ENCODE data around the gene GRIP2.

GRIP2 gene

GRCh38 chr3:14503033-14503705, 37.0 kb downstream of the GRIP2 start:
- TF ChIP-seq CTCF (IDR thresholded peaks at IDR 0.05; ENCODE audit: low read length): no peak
- no peak for TF ChIP-seq EZH2phosphoT487 (IDR thresholded peaks at IDR 0.05; ENCODE audit: low read length)
- no peak for TF ChIP-seq EZH2 (optimal IDR thresholded peaks at IDR 0.05; ENCODE audit: low read depth, low read length)
- H3K9me2 ChIP-seq (replicated peaks; ENCODE audit: insufficient read depth, low read length): no peaks in the 10 kb centered on the region
- H3K9ac ChIP-seq (ENCODE audit: low read length): no peak overlapping the region
- DNase-seq: no peak
- H3K9me3 ChIP-seq (replicated peaks; ENCODE audit: insufficient read depth, low read length): no peaks in the 10 kb centered on the region
- no peak overlapping the region for H3K4me2 ChIP-seq (ENCODE audit: low read depth, low read length)
- peaks cover 34% of the 10 kb centered on the region for H3K27me3 ChIP-seq (replicated peaks; ENCODE audit: insufficient read depth, low read length)
- no peaks in the 10 kb centered on the region for H3K4me1 ChIP-seq (ENCODE audit: low read length)
- no peak overlapping the region for H3K27ac ChIP-seq (ENCODE audit: low read length)
- no peak overlapping the region for H3K4me3 ChIP-seq (ENCODE audit: low read length)
- no peaks in the 10 kb centered on the region for H3F3A ChIP-seq (ENCODE audit: insufficient read depth, low read length)
- no peaks in the 10 kb centered on the region for H3K36me3 ChIP-seq (replicated peaks; ENCODE audit: insufficient read depth, low read length)
- H4K20me1 ChIP-seq (ENCODE audit: insufficient read depth, low read length): no peaks in the 10 kb centered on the region
- H2AFZ ChIP-seq (ENCODE audit: low read length): no peak overlapping the region
- H3K79me2 ChIP-seq (ENCODE audit: low read length): no peaks in the 10 kb centered on the region

- no peak overlapping the region for H3K4me2 ChIP-seq (ENCODE audit: low read depth, low read length)
- H3K36me3 ChIP-seq (replicated peaks; ENCODE audit: insufficient read depth, low read length): no peaks in the 10 kb centered on the region
- no peaks in the 10 kb centered on the region for H4K20me1 ChIP-seq (ENCODE audit: insufficient read depth, low read length)
- peaks cover 34% of the 10 kb centered on the region for H3K27me3 ChIP-seq (replicated peaks; ENCODE audit: insufficient read depth, low read length)
- H2AFZ ChIP-seq (ENCODE audit: low read length): no peak overlapping the region
- no peak overlapping the region for H3K9ac ChIP-seq (ENCODE audit: low read length)
- no peak overlapping the region for H3K27ac ChIP-seq (ENCODE audit: low read length)
- no peaks in the 10 kb centered on the region for H3K4me1 ChIP-seq (ENCODE audit: low read length)
- H3K9me2 ChIP-seq (replicated peaks; ENCODE audit: insufficient read depth, low read length): no peaks in the 10 kb centered on the region
- no peaks in the 10 kb centered on the region for H3K9me3 ChIP-seq (replicated peaks; ENCODE audit: insufficient read depth, low read length)
- no peaks in the 10 kb centered on the region for H3K79me2 ChIP-seq (ENCODE audit: low read length)
- DNase-seq: no peak
- no peak overlapping the region for H3K4me3 ChIP-seq (ENCODE audit: low read length)
- H3F3A ChIP-seq (ENCODE audit: insufficient read depth, low read length): no peaks in the 10 kb centered on the region
- TF ChIP-seq EZH2 (optimal IDR thresholded peaks at IDR 0.05; ENCODE audit: low read depth, low read length) (no peak), CTCF (IDR thresholded peaks at IDR 0.05; ENCODE audit: low read length) (no peak), EZH2phosphoT487 (IDR thresholded peaks at IDR 0.05; ENCODE audit: low read length) (no peak)
Measured at GRCh38 chr3:14502472-14502871, 37.7 kb downstream of the GRIP2 start.

- Histone ChIP-seq H3F3A (ENCODE audit: insufficient read depth, low read length) (no peaks in the 10 kb centered on the region), H3K4me2 (ENCODE audit: low read depth, low read length) (no peak overlapping the region), H3K4me1 (ENCODE audit: low read length) (no peaks in the 10 kb centered on the region), H3K9ac (ENCODE audit: low read length) (no peak overlapping the region), H2AFZ (ENCODE audit: low read length) (no peak overlapping the region), H3K27ac (ENCODE audit: low read length) (no peak overlapping the region), H4K20me1 (ENCODE audit: insufficient read depth, low read length) (no peaks in the 10 kb centered on the region), H3K4me3 (ENCODE audit: low read length) (no peak overlapping the region), H3K79me2 (ENCODE audit: low read length) (no peaks in the 10 kb centered on the region), H3K36me3 (replicated peaks; ENCODE audit: insufficient read depth, low read length) (no peaks in the 10 kb centered on the region), H3K9me2 (replicated peaks; ENCODE audit: insufficient read depth, low read length) (no peaks in the 10 kb centered on the region), H3K27me3 (replicated peaks; ENCODE audit: insufficient read depth, low read length) (no peaks in the 10 kb centered on the region; the same call in 1 of the 2 replicates), H3K9me3 (replicated peaks; ENCODE audit: insufficient read depth, low read length) (no peaks in the 10 kb centered on the region)
- no peak for TF ChIP-seq EZH2 (optimal IDR thresholded peaks at IDR 0.05; ENCODE audit: low read depth, low read length)
- no peak for TF ChIP-seq EZH2phosphoT487 (IDR thresholded peaks at IDR 0.05; ENCODE audit: low read length)
- TF ChIP-seq CTCF (IDR thresholded peaks at IDR 0.05; ENCODE audit: low read length): no peak
- no peak for DNase-seq
Measured at GRCh38 chr3:14497321-14497720, 42.8 kb downstream of the GRIP2 start.
